Naive B cell (primary cell): ENCODE measurements around the gene ZDHHC3. TPM values are rescaled to one million over a fixed set of nuclear protein-coding genes. Genes with fewer than 3 reads are reported as not detected.

Experiments used
- ATAC-seq, 2 donors: fragments of 150-1000 bp; cut with Tn5 transposase; 2 replicates each; pipeline ENCODE4 v1.10.0; 2021; ENCODE audit warnings: low read depth in 2 of 2, mild to moderate bottlenecking in 2 of 2, moderate library complexity in 2 of 2
- DNase-seq: peaks from one replicate; pipeline ENCODE4 v3.0.0; 2022
- H3K27ac Mint-ChIP-seq, 6 donors: one replicate each; pipeline ENCODE4 v1.8.0; 2020 to 2022; ENCODE audit warnings: mild to moderate bottlenecking in 6 of 6, mixed read lengths in 6 of 6, moderate library complexity in 5 of 6, inconsistent platforms in 2 of 6
- H3K27me3 Mint-ChIP-seq, 3 donors: one replicate each; pipeline ENCODE4 v1.8.0; 2021 to 2022; ENCODE audit warnings: mixed read lengths in 3 of 3, mild to moderate bottlenecking in 1 of 3
- H3K36me3 Mint-ChIP-seq, 2 donors: one replicate each; pipeline ENCODE4 v1.8.0; 2020 to 2022; ENCODE audit warnings: mixed read lengths in 2 of 2, inconsistent platforms in 1 of 2, mild to moderate bottlenecking in 1 of 2
- H3K4me1 Mint-ChIP-seq, 3 donors: one replicate each; pipeline ENCODE4 v1.8.0; 2020 to 2022; ENCODE audit warnings: mixed read lengths in 3 of 3, inconsistent platforms in 1 of 3, mild to moderate bottlenecking in 1 of 3, moderate library complexity in 1 of 3
- H3K4me3 Mint-ChIP-seq, 8 donors: one replicate each; pipeline ENCODE4 v1.8.0; 2020 to 2022; ENCODE audit warnings: mild to moderate bottlenecking in 8 of 8, mixed read lengths in 8 of 8, moderate library complexity in 8 of 8, inconsistent platforms in 2 of 8
- H3K9me3 Mint-ChIP-seq, 7 donors: one replicate each; pipeline ENCODE4 v1.8.0; 2020 to 2022; ENCODE audit warnings: mixed read lengths in 7 of 7, mild to moderate bottlenecking in 5 of 7, inconsistent platforms in 2 of 7, moderate library complexity in 1 of 7
- polyA plus RNA-seq, 6 donors: library from polyadenylated mRNA; unstranded; fragments of 300-500 nt; fragmentation: Illumina TruSeq; gene quantifications; one replicate each; pipeline ENCODE4 v1.2.3, GENCODE V29; 2021; ENCODE audit warnings: low read depth in 6 of 6

The ZDHHC3 gene
- polyA plus RNA-seq, 6 donors from 2014 or later = 15.5 to 45.1 (median 35.3) TPM

- H3K4me3 Mint-ChIP-seq = no peak overlapping the region
- no peak overlapping the region for H3K27ac Mint-ChIP-seq
- H3K27me3 Mint-ChIP-seq = peaks cover 6 to 35% (median 30%) of the 10 kb centered on the region in 3 donors
- no peaks in the 10 kb centered on the region for H3K36me3 Mint-ChIP-seq
- no peak for DNase-seq
- ATAC-seq = no peak
- H3K4me1 Mint-ChIP-seq = peaks cover 2 to 6% (median 4%) of the 10 kb centered on the region in 3 donors
- peaks cover 0 to 3% (median 0%) of the 10 kb centered on the region in 7 donors for H3K9me3 Mint-ChIP-seq
These were observed 89.4 kb downstream of the ZDHHC3 start for GRCh38 chr3:44886561-44886960.

GRCh38 chr3:44885618-44886017, 90.4 kb downstream of the ZDHHC3 start:
- peaks cover 0 to 1% (median 0%) of the 10 kb centered on the region in 7 donors for H3K9me3 Mint-ChIP-seq
- peaks cover 6 to 35% (median 30%) of the 10 kb centered on the region in 3 donors for H3K27me3 Mint-ChIP-seq
- H3K4me3 Mint-ChIP-seq = no peak overlapping the region
- H3K27ac Mint-ChIP-seq = no peak overlapping the region
- no peak for DNase-seq
- no peak for ATAC-seq
- H3K36me3 Mint-ChIP-seq = no peaks in the 10 kb centered on the region
- H3K4me1 Mint-ChIP-seq = peaks cover 2 to 6% (median 4%) of the 10 kb centered on the region in 3 donors

DNA sequence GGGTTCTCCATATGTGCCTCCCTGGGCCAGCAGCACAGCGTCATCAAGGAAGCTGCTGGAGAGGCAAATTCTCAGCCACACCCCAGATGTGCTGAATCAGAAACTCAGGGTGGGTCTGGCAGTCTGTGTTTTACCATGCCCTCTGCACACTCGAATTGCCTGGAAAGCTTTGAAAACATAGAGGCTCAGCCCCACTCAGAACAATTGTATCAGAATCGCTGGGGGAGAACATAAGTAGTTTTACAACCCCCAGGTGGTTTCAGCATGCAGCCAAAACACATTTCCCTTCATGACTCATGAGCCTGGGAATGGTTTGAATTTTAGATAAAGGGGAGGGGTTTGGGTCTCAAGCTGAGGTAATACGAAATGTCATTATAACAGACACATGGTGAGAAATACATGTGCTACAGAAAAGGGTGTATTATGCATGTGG, 92.0 kb downstream of the ZDHHC3 start:
- Mint-ChIP-seq H3K9me3 (peaks cover 0 to 1% (median 0%) of the 10 kb centered on the region in 7 donors), H3K4me3 (no peak overlapping the region), H3K27ac (no peak overlapping the region), H3K36me3 (no peaks in the 10 kb centered on the region), H3K27me3 (peaks cover 6 to 35% (median 30%) of the 10 kb centered on the region in 3 donors), H3K4me1 (peaks cover 0 to 2% (median 0%) of the 10 kb centered on the region in 3 donors)
- DNase-seq (no peak), ATAC-seq (no peak)

GRCh38 chr3:44883213-44883955, 92.6 kb downstream of the ZDHHC3 start:
- H3K36me3 Mint-ChIP-seq = no peaks in the 10 kb centered on the region
- no peak for DNase-seq
- H3K4me1 Mint-ChIP-seq = peaks cover 0 to 2% (median 0%) of the 10 kb centered on the region in 3 donors
- no peak overlapping the region for H3K27ac Mint-ChIP-seq
- H3K9me3 Mint-ChIP-seq = peaks cover 0 to 1% (median 0%) of the 10 kb centered on the region in 7 donors
- no peak for ATAC-seq
- H3K4me3 Mint-ChIP-seq = no peak overlapping the region
- H3K27me3 Mint-ChIP-seq = peaks cover 6 to 35% (median 30%) of the 10 kb centered on the region in 3 donors

DNA sequence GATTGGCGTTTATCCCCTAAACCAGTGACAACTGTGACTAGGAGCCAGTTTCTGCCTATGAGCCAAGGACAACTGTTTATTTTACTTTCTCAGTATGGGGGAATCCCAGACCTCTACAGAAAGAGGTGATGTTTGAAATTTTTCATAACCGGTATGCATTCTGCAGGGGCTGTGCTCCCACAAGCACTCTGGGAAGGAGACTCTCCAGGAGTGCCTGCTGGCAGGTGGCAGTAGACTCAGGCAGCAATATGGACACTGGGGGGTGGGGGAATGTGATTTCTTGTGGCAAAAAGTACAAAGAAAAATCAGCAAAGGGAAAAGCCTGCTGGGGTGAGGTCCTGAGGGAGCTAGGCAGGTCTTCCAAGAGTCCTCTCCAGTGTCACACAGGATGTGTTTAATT, 95.7 kb downstream of the ZDHHC3 start:
- Mint-ChIP-seq H3K27ac (peak overlapping the region in 1 of 6 donors; percentile 67), H3K27me3 (peaks cover 0 to 15% (median 13%) of the 10 kb centered on the region in 3 donors), H3K4me1 (no peaks in the 10 kb centered on the region), H3K9me3 (no peaks in the 10 kb centered on the region), H3K36me3 (no peaks in the 10 kb centered on the region), H3K4me3 (no peak overlapping the region)
- no peak for DNase-seq
- ATAC-seq = no peak

DNA sequence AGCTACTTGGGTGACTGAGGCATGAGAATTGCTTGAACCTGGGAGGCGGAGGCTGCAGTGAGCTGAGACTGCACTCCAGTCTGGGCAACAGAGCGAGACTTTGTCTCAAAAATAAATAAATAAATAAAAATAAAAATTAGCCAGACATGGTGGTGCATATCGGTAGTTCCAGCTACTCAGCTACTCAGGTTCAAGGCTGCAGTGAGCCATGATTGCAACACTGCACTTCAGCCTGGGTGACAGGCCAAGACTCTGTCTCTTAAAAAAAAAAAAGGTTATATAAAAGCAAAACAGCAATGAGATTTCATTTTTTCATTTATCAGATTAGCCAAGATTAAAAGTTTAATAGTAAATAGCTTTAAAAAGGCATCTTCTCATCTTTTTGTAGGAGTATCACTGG, 98.6 kb downstream of the ZDHHC3 start:
- Mint-ChIP-seq H3K9me3 (no peaks in the 10 kb centered on the region), H3K36me3 (no peaks in the 10 kb centered on the region), H3K27ac (no peak overlapping the region), H3K4me3 (no peak overlapping the region), H3K27me3 (peaks cover 0 to 3% (median 1%) of the 10 kb centered on the region in 3 donors), H3K4me1 (no peaks in the 10 kb centered on the region)
- ATAC-seq (no peak), DNase-seq (no peak)

DNA sequence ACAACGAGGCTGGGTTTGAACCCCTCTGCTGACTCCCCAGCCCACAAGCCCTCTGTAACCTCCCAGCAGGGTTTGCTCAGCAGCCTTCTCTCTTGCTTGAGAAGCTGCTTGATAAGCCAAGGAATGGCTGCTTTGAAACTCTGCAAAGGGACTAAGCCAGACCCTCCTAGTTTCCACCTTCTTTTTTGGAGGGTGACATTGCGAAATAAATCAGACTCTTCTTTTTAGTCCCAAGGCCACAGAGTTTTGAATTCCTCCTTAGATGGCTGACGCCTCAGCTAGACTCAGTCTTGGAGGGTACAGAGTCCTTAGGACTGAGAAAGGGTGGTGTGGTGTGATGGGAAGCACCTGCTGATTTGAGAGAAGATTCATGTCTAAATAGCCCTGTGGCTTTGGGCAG, 100.4 kb downstream of the ZDHHC3 start:
- H3K4me3 Mint-ChIP-seq = no peak overlapping the region
- H3K4me1 Mint-ChIP-seq = no peaks in the 10 kb centered on the region
- ATAC-seq = no peak
- no peaks in the 10 kb centered on the region for H3K36me3 Mint-ChIP-seq
- H3K9me3 Mint-ChIP-seq = no peaks in the 10 kb centered on the region
- no peak for DNase-seq
- H3K27ac Mint-ChIP-seq = peak overlapping the region in 1 of 6 donors; percentile 37
- no peaks in the 10 kb centered on the region for H3K27me3 Mint-ChIP-seq

Other genes with a start within 250 kb of the ZDHHC3 start
- 1 to 10 TPM in 5 of 6 donors, not detected in 1; 1.4 to 7.8 (median 4.0) TPM for gene ZNF501, start 246.5 kb downstream of the ZDHHC3 start, polyA plus RNA-seq
- gene KIAA1143, start 214.6 kb downstream of the ZDHHC3 start, polyA plus RNA-seq = 10 to 100 TPM in 5 of 6 donors, 1 to 10 TPM in 1; 9.5 to 36.8 (median 28.2) TPM
- under 1 TPM in 5 of 6 donors, not detected in 1; 0.12 to 0.42 (median 0.36) TPM for gene KIF15, start 214.4 kb downstream of the ZDHHC3 start, polyA plus RNA-seq
- gene TMEM42, start 114.3 kb downstream of the ZDHHC3 start, polyA plus RNA-seq = 10 to 100 TPM; 40.8 to 77.0 (median 47.2) TPM
- gene TGM4, start 101.6 kb downstream of the ZDHHC3 start, polyA plus RNA-seq = under 1 TPM in 3 of 6 donors, not detected in 3; 0.09 to 0.23 (median 0.22) TPM
- gene EXOSC7, start 70 bp upstream of the ZDHHC3 start, polyA plus RNA-seq = 10 to 100 TPM; 28.4 to 64.3 (median 39.0) TPM
- not detected for gene CLEC3B, start 50.1 kb upstream of the ZDHHC3 start, polyA plus RNA-seq
- not detected for gene CDCP1, start 170.2 kb upstream of the ZDHHC3 start, polyA plus RNA-seq